GM10266 (cell line): ENCODE results near the gene CA12.
"Not testable (repeated sequence)": the region's sequence is repeated elsewhere in the genome, so short reads cannot be mapped to it uniquely, and the experiment has no call there.

Experiments used
- DNase-seq: peaks from one replicate; pipeline ENCODE4 v3.0.0; 2012; ENCODE audit errors: extremely low spot score
- TF ChIP-seq, protein P1 (sequence below): IDR thresholded peaks from 2 replicates; pipeline ENCODE4 v1.5.1; 2012; ENCODE audit warnings: mild to moderate bottlenecking, low read depth; ENCODE audit not compliant: control insufficient read depth, insufficient read depth; ENCODE audit errors: missing control alignments

Gene CA12

DNA sequence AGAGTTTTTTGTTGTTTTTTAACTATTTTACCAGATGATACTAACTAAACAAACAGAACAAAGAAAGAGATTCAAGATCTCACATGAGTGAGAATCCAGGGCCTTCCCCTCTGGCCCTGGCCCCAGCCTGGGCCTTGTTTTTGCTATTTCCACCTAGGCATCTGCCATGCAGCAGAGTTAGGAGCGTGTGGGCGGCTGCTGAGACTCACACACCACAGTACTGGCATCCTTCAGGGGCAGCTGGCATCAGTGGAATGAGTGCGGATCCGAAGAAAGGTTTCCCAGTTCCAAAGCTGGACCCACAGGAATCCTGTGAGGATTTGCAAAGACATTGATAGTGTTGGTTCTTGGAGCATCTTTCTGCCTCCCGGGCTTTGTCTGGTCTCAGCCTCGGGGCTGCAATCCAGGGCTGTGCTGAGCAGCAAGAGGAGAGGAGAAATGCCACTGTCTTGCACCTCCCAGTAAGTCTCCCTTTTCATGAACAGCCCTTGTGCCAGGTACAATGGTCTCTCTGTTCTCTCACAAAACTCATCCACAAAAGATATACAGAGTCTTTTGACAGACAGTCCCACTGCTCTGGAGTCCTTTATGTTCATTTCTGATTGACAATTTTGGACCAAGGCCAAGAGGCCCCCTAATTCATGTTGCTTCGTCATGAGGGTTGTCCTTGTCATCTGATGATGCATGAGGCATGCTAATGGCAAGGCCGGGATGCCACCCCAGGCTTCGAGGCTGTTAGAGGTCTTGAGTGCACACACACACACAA lies 57.7 kb downstream of the CA12 start:
- DNase-seq, result no peak
- TF ChIP-seq, protein P1, sequence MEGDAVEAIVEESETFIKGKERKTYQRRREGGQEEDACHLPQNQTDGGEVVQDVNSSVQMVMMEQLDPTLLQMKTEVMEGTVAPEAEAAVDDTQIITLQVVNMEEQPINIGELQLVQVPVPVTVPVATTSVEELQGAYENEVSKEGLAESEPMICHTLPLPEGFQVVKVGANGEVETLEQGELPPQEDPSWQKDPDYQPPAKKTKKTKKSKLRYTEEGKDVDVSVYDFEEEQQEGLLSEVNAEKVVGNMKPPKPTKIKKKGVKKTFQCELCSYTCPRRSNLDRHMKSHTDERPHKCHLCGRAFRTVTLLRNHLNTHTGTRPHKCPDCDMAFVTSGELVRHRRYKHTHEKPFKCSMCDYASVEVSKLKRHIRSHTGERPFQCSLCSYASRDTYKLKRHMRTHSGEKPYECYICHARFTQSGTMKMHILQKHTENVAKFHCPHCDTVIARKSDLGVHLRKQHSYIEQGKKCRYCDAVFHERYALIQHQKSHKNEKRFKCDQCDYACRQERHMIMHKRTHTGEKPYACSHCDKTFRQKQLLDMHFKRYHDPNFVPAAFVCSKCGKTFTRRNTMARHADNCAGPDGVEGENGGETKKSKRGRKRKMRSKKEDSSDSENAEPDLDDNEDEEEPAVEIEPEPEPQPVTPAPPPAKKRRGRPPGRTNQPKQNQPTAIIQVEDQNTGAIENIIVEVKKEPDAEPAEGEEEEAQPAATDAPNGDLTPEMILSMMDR, result no peak

DNA sequence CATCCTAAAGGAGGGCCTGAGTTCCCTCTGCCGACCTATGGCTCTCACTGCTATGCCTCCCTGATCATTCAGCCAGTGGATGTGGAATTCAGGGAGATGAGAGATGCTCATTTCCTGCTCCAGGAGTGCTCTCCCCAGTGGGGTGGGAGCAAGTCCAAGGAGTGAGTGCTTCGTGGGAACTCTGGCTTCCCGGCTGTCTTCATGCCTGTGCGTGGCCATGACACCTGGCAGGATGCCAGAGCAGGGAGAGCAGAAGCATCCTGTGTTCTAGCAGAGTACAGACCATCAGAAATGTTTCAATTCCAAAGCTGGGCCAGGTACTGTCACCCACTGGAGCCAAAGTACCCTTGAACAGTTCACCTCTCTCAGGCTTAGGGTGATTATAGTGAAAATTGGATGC lies 59.1 kb downstream of the CA12 start:
- no peak for DNase-seq

DNA sequence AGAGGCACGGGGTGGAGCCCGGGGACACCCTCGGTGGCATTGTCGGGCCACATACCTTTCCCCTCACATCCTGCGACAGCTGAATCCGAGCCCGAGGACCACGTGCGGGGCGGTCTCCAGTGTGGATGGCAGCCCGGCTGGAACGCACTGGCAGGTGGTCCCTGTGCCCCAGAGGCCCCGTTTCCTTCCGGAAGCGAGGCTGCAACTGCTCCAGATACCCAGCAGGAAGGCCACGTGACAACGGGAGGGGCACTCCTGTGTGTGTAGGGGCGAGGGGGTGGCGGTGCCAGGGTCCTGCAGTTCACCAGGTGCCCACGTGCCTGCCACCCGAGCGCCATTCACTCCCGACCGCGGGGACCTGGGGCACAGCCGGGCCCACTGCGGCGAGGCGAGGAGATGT lies 60.2 kb downstream of the CA12 start:
- no peak for DNase-seq
- TF ChIP-seq, protein P1, result no peak

More for the DNA sequence above, 59.1 kb downstream of the CA12 start:
- TF ChIP-seq, protein P1, result no peak

DNA sequence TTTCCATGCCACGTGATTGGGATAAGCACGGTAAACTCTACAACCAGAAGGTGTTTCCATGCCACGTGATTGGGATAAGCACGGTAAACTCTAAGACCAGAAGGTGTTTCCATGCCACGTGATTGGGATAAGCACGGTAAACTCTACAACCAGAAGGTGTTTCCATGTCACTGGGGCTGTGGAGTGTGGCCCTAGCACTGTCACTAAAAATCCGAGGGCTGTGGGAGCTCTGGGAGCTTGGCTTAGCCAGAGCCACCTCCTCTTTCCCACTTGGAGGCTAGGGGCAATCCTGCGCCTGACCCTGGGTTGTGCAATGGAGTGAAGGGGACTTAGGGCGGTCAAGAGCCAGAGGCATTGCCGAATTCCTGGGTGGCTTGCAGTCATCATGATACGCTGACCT lies 60.7 kb downstream of the CA12 start:
- DNase-seq, result not testable (repeated sequence)

DNA sequence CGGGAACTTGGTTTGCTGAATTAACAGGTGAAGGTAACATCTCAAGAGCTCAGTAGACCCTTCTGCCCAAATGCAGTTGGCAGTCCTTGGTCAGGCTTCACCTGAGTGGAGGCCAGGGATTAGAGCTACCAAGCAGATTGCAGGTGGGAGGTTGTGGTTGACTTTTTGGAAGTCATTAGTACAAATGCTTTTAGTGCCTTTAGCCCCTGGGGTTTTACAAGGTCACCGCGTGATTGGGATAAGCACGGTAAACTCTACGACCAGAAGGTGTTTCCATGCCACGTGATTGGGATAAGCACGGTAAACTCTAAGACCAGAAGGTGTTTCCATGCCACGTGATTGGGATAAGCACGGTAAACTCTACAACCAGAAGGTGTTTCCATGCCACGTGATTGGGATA lies 61.2 kb downstream of the CA12 start:
- not testable (repeated sequence) for DNase-seq

DNA sequence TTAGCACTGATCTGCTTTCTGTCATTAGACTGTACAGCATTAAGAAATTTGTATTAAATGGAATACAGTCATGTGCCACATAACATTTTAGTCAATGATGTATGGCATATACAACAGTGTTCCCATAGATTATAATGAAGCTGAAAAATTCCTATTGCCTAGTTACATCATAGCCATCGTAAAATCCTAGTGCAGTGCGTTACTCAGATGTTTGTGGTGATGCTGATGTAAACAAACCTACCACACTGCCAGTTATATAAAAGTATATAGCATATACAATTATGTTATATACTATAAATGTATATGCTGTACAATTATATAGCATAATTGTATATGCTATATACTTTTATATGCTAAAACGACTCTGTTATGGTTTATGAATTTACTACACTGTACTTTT lies 62.6 kb downstream of the CA12 start:
- no peak for DNase-seq
- TF ChIP-seq, protein P1, result no peak

DNA sequence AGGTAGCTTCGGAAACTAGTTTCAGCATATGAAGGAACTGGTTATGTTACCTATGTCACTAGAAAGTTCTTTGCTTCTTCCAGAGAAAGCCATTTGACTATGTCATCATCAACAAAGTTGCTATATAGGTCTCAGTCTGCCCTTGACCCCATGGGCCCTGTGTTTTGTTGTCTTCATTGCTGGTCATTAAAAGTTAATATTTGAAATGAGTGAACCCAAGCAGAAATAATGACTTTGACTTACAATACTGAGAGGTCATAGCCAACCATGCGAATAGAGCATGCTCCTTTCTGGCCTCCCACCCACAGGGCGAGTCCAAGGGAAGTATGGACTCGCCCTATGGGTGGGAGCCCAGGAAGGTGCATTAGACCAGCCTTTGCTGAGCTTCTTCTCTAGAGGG lies 63.3 kb downstream of the CA12 start:
- DNase-seq, result no peak
- TF ChIP-seq, protein P1, result no peak

DNA sequence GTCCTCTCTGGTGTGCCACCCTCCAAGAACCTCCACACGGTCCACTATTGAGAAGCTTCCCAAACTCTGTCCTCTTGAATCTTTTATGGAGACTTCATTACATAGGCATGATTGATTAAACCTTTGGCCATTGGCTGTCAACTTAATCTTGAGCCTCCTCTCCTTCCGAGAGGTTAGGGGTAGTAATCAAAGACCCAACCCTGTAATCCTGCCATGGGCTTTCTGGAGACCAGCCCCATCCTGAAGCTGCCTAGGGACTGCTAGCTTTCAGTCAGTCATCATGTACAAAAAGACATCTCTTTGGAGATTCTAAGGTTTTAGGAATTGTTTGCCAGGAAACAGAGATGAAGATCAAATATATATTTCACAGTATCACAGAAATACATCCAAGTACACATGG lies 67.2 kb downstream of the CA12 start:
- TF ChIP-seq, protein P1, result no peak
- DNase-seq, result no peak
